HEK293 (cell line): ENCODE results near the gene WHRN.

Experiments used
- BCL11B ChIP-seq: fragments of 450-650 bp; formaldehyde crosslinking; IDR thresholded peaks from 2 replicates; pipeline ENCODE4 v1.5.1; 2016; ENCODE audit warnings: low read depth, missing biosample characterization, missing genetic modification characterization
- MYNN ChIP-seq: fragments of 450-650 bp; formaldehyde crosslinking; IDR thresholded peaks from 2 replicates; pipeline ENCODE4 v1.5.1; 2016; ENCODE audit warnings: missing biosample characterization, missing genetic modification characterization, borderline replicate concordance
- RBAK ChIP-seq: fragments of 450-650 bp; formaldehyde crosslinking; IDR thresholded peaks from 2 replicates; pipeline ENCODE4 v1.5.1; 2016; ENCODE audit warnings: missing biosample characterization, missing genetic modification characterization
- SETDB1 ChIP-seq: IDR thresholded peaks from one replicate; pipeline ENCODE4 v1.6.1; 2017; ENCODE audit warnings: mild to moderate bottlenecking, low read length, moderate library complexity, mixed read lengths; ENCODE audit not compliant: insufficient read length
- ZBTB21 ChIP-seq: fragments of 450-650 bp; formaldehyde crosslinking; IDR thresholded peaks from 2 replicates; pipeline ENCODE4 v1.5.1; 2017; ENCODE audit warnings: missing biosample characterization, missing genetic modification characterization
- ZNF175 ChIP-seq: fragments of 450-650 bp; formaldehyde crosslinking; IDR thresholded peaks from 2 replicates; pipeline ENCODE4 v1.5.1; 2016; ENCODE audit warnings: missing biosample characterization, missing genetic modification characterization
- ZNF23 ChIP-seq: fragments of 450-650 bp; formaldehyde crosslinking; IDR thresholded peaks from 2 replicates; pipeline ENCODE4 v1.5.1; 2016; ENCODE audit warnings: missing biosample characterization, missing genetic modification characterization, borderline replicate concordance
- ZNF366 ChIP-seq: fragments of 450-650 bp; formaldehyde crosslinking; conservative IDR thresholded peaks from 2 replicates; pipeline ENCODE4 v1.5.1; 2016; ENCODE audit warnings: missing biosample characterization, missing genetic modification characterization
- ZNF501 ChIP-seq: fragments of 450-650 bp; formaldehyde crosslinking; IDR thresholded peaks from 2 replicates; pipeline ENCODE4 v1.5.1; 2016; ENCODE audit warnings: missing biosample characterization, missing genetic modification characterization
- ZNF548 ChIP-seq: fragments of 450-650 bp; formaldehyde crosslinking; IDR thresholded peaks from 2 replicates; pipeline ENCODE4 v1.5.1; 2016; ENCODE audit warnings: missing biosample characterization, missing genetic modification characterization
- ZNF785 ChIP-seq: fragments of 450-650 bp; formaldehyde crosslinking; IDR thresholded peaks from 2 replicates; pipeline ENCODE4 v1.5.1; 2016; ENCODE audit warnings: missing biosample characterization, missing genetic modification characterization
- TF ChIP-seq, protein P1 (sequence below): fragments of 450-650 bp; formaldehyde crosslinking; IDR thresholded peaks from 2 replicates; pipeline ENCODE4 v1.5.1; 2016; ENCODE audit warnings: missing biosample characterization, missing genetic modification characterization
- TF ChIP-seq, protein P2 (sequence below): fragments of 450-650 bp; formaldehyde crosslinking; optimal IDR thresholded peaks from 2 replicates; pipeline ENCODE3; 2016; ENCODE audit warnings: missing biosample characterization, mild to moderate bottlenecking, missing genetic modification characterization
- TF ChIP-seq, protein P3 (sequence below): fragments of 450-650 bp; formaldehyde crosslinking; IDR thresholded peaks from 2 replicates; pipeline ENCODE4 v1.5.1; 2016; ENCODE audit warnings: missing biosample characterization, missing genetic modification characterization

DNA sequence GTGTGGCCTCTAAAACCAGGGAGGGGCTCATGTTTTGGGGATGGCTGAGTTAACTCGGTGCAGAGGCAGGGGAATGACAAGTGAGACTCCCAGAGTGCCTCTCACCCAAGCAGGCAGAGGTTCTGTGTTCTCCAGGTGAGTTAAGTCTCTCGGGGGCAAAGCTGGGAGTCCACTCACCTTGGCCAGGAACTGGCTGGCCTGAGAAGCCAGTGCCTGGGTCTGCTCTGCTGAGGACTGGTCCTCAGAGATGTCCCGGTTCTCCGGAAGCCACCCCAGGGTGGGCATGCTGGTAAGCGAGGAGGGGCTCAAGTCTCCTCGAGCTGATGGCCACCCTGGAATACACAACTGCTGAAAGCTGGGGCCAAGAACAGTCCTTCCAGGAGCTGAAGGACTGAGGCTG is 137.9 kb downstream of the WHRN start:
- TF ChIP-seq, protein P1, sequence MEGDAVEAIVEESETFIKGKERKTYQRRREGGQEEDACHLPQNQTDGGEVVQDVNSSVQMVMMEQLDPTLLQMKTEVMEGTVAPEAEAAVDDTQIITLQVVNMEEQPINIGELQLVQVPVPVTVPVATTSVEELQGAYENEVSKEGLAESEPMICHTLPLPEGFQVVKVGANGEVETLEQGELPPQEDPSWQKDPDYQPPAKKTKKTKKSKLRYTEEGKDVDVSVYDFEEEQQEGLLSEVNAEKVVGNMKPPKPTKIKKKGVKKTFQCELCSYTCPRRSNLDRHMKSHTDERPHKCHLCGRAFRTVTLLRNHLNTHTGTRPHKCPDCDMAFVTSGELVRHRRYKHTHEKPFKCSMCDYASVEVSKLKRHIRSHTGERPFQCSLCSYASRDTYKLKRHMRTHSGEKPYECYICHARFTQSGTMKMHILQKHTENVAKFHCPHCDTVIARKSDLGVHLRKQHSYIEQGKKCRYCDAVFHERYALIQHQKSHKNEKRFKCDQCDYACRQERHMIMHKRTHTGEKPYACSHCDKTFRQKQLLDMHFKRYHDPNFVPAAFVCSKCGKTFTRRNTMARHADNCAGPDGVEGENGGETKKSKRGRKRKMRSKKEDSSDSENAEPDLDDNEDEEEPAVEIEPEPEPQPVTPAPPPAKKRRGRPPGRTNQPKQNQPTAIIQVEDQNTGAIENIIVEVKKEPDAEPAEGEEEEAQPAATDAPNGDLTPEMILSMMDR (tag by site-specific recombination): no peak
- no peak for TF ChIP-seq SETDB1
- TF ChIP-seq ZBTB21 (tag by site-specific recombination): no peak
- TF ChIP-seq MYNN (tag by site-specific recombination): no peak
- no peak for TF ChIP-seq ZNF366 (tag by site-specific recombination)
- TF ChIP-seq, protein P2, sequence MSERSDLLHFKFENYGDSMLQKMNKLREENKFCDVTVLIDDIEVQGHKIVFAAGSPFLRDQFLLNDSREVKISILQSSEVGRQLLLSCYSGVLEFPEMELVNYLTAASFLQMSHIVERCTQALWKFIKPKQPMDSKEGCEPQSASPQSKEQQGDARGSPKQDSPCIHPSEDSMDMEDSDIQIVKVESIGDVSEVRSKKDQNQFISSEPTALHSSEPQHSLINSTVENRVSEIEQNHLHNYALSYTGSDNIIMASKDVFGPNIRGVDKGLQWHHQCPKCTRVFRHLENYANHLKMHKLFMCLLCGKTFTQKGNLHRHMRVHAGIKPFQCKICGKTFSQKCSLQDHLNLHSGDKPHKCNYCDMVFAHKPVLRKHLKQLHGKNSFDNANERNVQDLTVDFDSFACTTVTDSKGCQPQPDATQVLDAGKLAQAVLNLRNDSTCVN (tag by site-specific recombination): no peak
- TF ChIP-seq ZNF175 (tag by site-specific recombination): no peak
- TF ChIP-seq ZNF23 (tag by site-specific recombination): no peak
- TF ChIP-seq ZNF785 (tag by site-specific recombination): no peak
- no peak for TF ChIP-seq RBAK
- TF ChIP-seq BCL11B: no peak
- no peak for TF ChIP-seq ZNF548 (tag by site-specific recombination)
- TF ChIP-seq ZNF501: no peak
- TF ChIP-seq, protein P3, sequence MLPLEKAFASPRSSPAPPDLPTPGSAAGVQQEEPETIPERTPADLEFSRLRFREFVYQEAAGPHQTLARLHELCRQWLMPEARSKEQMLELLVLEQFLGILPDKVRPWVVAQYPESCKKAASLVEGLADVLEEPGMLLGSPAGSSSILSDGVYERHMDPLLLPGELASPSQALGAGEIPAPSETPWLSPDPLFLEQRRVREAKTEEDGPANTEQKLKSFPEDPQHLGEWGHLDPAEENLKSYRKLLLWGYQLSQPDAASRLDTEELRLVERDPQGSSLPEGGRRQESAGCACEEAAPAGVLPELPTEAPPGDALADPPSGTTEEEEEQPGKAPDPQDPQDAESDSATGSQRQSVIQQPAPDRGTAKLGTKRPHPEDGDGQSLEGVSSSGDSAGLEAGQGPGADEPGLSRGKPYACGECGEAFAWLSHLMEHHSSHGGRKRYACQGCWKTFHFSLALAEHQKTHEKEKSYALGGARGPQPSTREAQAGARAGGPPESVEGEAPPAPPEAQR (tag by site-specific recombination): no peak
